HEK293T (cell line): ENCODE data around the gene ZZZ3.

Source experiments
- BHLHE40 ChIP-seq: fragments of 450-650 bp; IDR thresholded peaks from 2 replicates; pipeline ENCODE4 v1.6.1; 2016; ENCODE audit warnings: mild to moderate bottlenecking, moderate library complexity, borderline replicate concordance
- CTBP1 ChIP-seq: fragments of 450-650 bp; IDR thresholded peaks from 2 replicates; pipeline ENCODE4 v1.6.1; 2016; ENCODE audit warnings: borderline replicate concordance
- FOXK2 ChIP-seq: fragments of 450-650 bp; IDR thresholded peaks from 2 replicates; pipeline ENCODE4 v1.6.1; 2016; ENCODE audit warnings: mild to moderate bottlenecking
- HDGF ChIP-seq: fragments of 450-650 bp; IDR thresholded peaks from 2 replicates; pipeline ENCODE4 v1.6.1; 2017; ENCODE audit warnings: antibody characterized with exemption, borderline replicate concordance
- SP1 ChIP-seq: fragments of 450-650 bp; IDR thresholded peaks from 2 replicates; pipeline ENCODE4 v1.6.1; 2017

DNA sequence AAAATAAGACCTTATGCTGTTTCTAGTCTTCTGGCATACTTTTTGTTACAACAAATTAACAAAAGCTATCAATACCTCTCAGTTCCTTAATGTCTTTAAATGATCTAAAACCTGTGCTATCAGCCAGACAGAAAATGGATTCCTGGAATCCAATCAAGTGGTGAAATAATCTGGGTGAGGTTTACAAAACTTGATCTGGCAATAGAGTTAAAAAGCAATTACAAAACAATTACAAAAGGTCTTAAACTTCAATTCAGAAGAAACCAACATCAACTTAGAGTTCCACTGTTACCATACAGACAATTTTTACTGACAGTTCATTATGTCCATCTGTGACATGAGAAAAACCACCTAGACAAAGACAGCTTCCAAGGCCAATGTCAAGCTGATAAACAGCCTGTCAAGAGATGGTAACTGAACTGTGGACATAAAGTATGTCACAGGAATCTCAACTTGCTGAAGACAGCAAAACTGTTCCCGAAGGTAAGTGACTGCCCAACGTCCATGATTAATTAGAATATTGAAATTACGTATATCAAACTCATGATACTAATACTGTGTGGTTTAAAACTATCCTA, 17.4 kb downstream of the ZZZ3 start:
- TF ChIP-seq BHLHE40 (no peak), CTBP1 (no peak), HDGF (no peak), SP1 (no peak), FOXK2 (no peak)
